ENCODE results near the gene TBX4.
A peak's percentile ranks its signal among the peaks of the same experiment; 100 is the strongest.

The TBX4 gene

GRCh38 chr17:61467416-61468262, 15.4 kb downstream of the TBX4 start:
- DNase-seq = peak; percentile 27

GRCh38 chr17:61468263-61468907, 16.2 kb downstream of the TBX4 start:
- peak; percentile 50 for DNase-seq

- DNase-seq = no peak
Measured at GRCh38 chr17:61469474-61469873, 17.3 kb downstream of the TBX4 start.

GRCh38 chr17:61469949-61470348, 17.7 kb downstream of the TBX4 start:
- no peak for DNase-seq

GRCh38 chr17:61470530-61471136, 18.4 kb downstream of the TBX4 start:
- no peak for DNase-seq

GRCh38 chr17:61474235-61474927, 22.2 kb downstream of the TBX4 start:
- peak; percentile 55 for DNase-seq

- DNase-seq = no peak
Measured at GRCh38 chr17:61474934-61475333, 22.7 kb downstream of the TBX4 start.

- DNase-seq = no peak
Measured at GRCh38 chr17:61475726-61476125, 23.5 kb downstream of the TBX4 start.

- DNase-seq = no peak
Measured at GRCh38 chr17:61476476-61477203, 24.4 kb downstream of the TBX4 start.

GRCh38 chr17:61477204-61477834, 25.1 kb downstream of the TBX4 start:
- no peak for DNase-seq

- DNase-seq = no peak
Measured at GRCh38 chr17:61478026-61478789, 26.0 kb downstream of the TBX4 start.

- no peak for DNase-seq
Measured at GRCh38 chr17:61478790-61479492, 26.7 kb downstream of the TBX4 start.

- no peak for DNase-seq
Measured at GRCh38 chr17:61479493-61480413, 27.5 kb downstream of the TBX4 start.

GRCh38 chr17:61480414-61480807, 28.2 kb downstream of the TBX4 start:
- DNase-seq = no peak

GRCh38 chr17:61481421-61481820, 29.2 kb downstream of the TBX4 start:
- no peak for DNase-seq

- DNase-seq = no peak
Measured at GRCh38 chr17:61482467-61482866, 30.2 kb downstream of the TBX4 start.

GRCh38 chr17:61483778-61484116, 31.5 kb downstream of the TBX4 start:
- no peak for DNase-seq

- DNase-seq = no peak
Measured at GRCh38 chr17:61484174-61484573, 32.0 kb downstream of the TBX4 start.

GRCh38 chr17:61485067-61485775, 33.0 kb downstream of the TBX4 start:
- no peak for DNase-seq

Measured in RPMI8226 (cell line).